OCI-LY3 (cell line): ENCODE results near the gene CAMTA1.

Source experiments
- CTCF ChIP-seq: fragments of 200-600, 300-600 bp; sonication (generic); IDR thresholded peaks from 2 replicates; pipeline ENCODE4 v1.5.1; 2014; ENCODE audit warnings: antibody characterized with exemption, low read length, low read depth
- EZH2phosphoT487 ChIP-seq: fragments of 200-600 bp; shearing (Covaris generic); IDR thresholded peaks from 2 replicates; pipeline ENCODE4 v1.6.1; 2018; ENCODE audit warnings: antibody characterized with exemption, mixed run types, low read depth

- no peak for TF ChIP-seq CTCF
- no peak for TF ChIP-seq EZH2phosphoT487
Measured at GRCh38 chr1:6795203-6795602, 9.9 kb downstream of the CAMTA1 start.
